ENCODE results near the gene CUL4B.

DNA sequence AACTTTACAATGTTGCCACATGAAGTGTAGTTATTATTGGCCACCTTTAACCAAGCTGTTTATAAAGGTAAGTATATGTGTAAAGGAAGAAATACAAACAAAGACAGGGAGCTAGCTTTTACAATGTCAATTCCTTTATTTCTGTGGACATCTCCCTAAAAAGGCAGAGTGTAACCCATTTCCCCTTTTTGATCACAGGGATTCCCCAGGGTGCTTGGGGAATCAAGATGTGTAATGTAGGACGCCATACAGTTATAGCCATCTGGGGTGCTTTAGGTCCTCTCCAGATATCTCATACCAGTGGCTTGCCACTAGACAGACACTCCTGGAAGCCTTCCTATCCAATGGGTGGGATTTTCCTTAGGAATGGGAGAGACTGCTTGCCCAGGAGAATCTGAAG is 4.2 kb upstream of the CUL4B start:
- TF ChIP-seq, protein P1, sequence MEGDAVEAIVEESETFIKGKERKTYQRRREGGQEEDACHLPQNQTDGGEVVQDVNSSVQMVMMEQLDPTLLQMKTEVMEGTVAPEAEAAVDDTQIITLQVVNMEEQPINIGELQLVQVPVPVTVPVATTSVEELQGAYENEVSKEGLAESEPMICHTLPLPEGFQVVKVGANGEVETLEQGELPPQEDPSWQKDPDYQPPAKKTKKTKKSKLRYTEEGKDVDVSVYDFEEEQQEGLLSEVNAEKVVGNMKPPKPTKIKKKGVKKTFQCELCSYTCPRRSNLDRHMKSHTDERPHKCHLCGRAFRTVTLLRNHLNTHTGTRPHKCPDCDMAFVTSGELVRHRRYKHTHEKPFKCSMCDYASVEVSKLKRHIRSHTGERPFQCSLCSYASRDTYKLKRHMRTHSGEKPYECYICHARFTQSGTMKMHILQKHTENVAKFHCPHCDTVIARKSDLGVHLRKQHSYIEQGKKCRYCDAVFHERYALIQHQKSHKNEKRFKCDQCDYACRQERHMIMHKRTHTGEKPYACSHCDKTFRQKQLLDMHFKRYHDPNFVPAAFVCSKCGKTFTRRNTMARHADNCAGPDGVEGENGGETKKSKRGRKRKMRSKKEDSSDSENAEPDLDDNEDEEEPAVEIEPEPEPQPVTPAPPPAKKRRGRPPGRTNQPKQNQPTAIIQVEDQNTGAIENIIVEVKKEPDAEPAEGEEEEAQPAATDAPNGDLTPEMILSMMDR (IDR thresholded peaks at IDR 0.05; ENCODE audit: low read length), result no peak
- TF ChIP-seq EZH2 (IDR thresholded peaks at IDR 0.05; ENCODE audit: borderline replicate concordance, low read length), result no peak

All from OCI-LY1 (cell line).